ENCODE measurements around the gene SRSF12. TPM values are rescaled to one million over a fixed set of nuclear protein-coding genes. Genes with fewer than 3 reads are reported as not detected.

The SRSF12 gene
- total and polyA plus RNA-seq, 3 donors from 2014 or later, result 14.7 to 30.1 (median 21.7) TPM

DNA sequence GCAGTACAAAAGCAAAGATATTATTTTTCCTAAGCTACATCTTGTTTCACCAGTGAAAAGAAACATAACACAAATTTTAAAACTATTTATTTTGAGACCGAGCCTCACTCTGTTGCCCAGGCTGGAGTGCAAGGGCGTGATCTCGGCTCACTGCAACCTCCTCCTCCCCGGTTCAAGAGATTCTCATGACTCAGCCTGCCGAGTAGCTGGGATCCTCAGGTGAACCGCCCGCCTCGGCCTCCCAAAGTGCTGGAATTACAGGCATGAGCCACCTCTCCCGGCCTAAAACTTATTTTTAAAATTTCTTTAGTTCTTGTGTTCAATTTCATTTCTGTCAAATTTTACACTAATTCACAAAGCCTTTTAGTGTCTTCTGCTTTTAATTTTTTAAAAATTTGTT lies 5.9 kb downstream of the SRSF12 start:
- Histone ChIP-seq H3K4me3 (no peak overlapping the region), H3K36me3 (ENCODE audit: low read depth, missing control alignments) (no peaks in the 10 kb centered on the region), H3K4me1 (no peaks in the 10 kb centered on the region), H3K9me3 (no peaks in the 10 kb centered on the region), H3K27ac (no peak overlapping the region), H3K27me3 (no peaks in the 10 kb centered on the region)
- intact Hi-C loops (cut with DNase I; ENCODE audit: low total_unique reads), result no loop called here
- no peak for DNase-seq
- WGBS, 2 donors, result 94 to 98% methylated on average over 9 of the region's 9 CpGs
- TF ChIP-seq CTCF (IDR thresholded peaks at IDR 0.05) (no peak), POLR2A (IDR thresholded peaks at IDR 0.05) (no peak)

DNA sequence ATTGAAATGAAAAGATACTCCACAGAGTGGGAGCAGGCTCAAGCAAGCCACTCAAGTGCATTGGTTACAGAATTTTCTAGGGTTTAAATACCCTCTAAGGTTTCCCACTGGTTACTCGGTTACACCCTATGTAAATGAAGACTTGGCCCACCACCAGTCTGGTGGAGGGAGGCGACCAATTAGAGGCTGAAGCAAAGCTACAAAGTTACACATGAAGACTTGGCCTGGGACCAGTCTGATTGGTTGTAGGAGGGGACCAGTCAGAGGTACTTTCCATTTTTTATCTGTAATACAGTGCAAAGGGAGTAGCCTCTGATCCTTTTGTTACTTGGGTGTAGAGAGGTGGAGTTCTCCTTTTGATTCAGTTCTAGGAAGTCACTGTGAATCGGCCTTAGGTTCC lies 7.6 kb downstream of the SRSF12 start:
- no peaks in the 10 kb centered on the region for H3K27me3 ChIP-seq
- intact Hi-C loops (cut with DNase I; ENCODE audit: low total_unique reads), result no loop called here
- no peak overlapping the region for H3K27ac ChIP-seq
- 50 to 71% methylated on average over 3 of the region's 3 CpGs for WGBS, 2 donors
- DNase-seq, result peak; percentile 85
- H3K4me3 ChIP-seq, result no peak overlapping the region
- H3K9me3 ChIP-seq, result no peaks in the 10 kb centered on the region
- H3K36me3 ChIP-seq (ENCODE audit: low read depth, missing control alignments), result no peaks in the 10 kb centered on the region
- TF ChIP-seq POLR2A (IDR thresholded peaks at IDR 0.05) (no peak), CTCF (IDR thresholded peaks at IDR 0.05) (no peak)
- no peaks in the 10 kb centered on the region for H3K4me1 ChIP-seq

DNA sequence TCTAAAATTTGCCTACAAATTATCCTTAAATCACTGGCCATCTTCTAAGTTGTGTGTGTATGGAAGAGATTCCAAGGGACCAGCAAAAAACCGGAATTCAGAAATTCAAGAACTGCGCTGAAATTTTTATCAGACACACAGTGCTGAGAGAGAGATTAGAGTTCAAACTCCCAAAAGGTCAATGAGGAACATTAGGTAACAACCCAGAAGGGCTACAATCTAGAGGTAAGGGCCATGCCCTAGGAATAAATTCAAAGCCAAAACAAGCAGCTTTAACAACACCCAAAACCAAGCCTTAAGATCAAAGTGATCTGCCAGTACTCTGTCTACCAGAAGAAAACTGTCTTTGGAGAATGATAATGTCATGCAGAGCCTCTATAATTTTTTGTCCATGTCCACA lies 17.8 kb downstream of the SRSF12 start:
- Histone ChIP-seq H3K27ac (no peak overlapping the region), H3K4me3 (no peak overlapping the region)
- intact Hi-C loops (cut with DNase I; ENCODE audit: low total_unique reads), result no loop called here

GRCh38 chr6:89098461-89098860 lies 19.4 kb downstream of the SRSF12 start:
- DNase-seq, result no peak
- H3K4me3 ChIP-seq, result no peak overlapping the region
- H3K27me3 ChIP-seq, result no peaks in the 10 kb centered on the region
- 91 to 94% methylated on average over 8 of the region's 8 CpGs for WGBS, 2 donors
- no peaks in the 10 kb centered on the region for H3K4me1 ChIP-seq
- no peak for TF ChIP-seq CTCF (IDR thresholded peaks at IDR 0.05)
- TF ChIP-seq POLR2A (IDR thresholded peaks at IDR 0.05), result no peak
- H3K27ac ChIP-seq, result no peak overlapping the region
- intact Hi-C loops (cut with DNase I; ENCODE audit: low total_unique reads), result no loop called here
- H3K9me3 ChIP-seq, result no peaks in the 10 kb centered on the region
- H3K36me3 ChIP-seq (ENCODE audit: low read depth, missing control alignments), result no peaks in the 10 kb centered on the region

More for the DNA sequence above, 17.8 kb downstream of the SRSF12 start:
- no peaks in the 10 kb centered on the region for H3K9me3 ChIP-seq
- no peak for DNase-seq
- WGBS, 2 donors, result 70 to 93% methylated on average over 2 of the region's 2 CpGs
- H3K4me1 ChIP-seq, result no peaks in the 10 kb centered on the region
- H3K27me3 ChIP-seq, result no peaks in the 10 kb centered on the region
- no peak for TF ChIP-seq POLR2A (IDR thresholded peaks at IDR 0.05)
- TF ChIP-seq CTCF (IDR thresholded peaks at IDR 0.05), result no peak
- H3K36me3 ChIP-seq (ENCODE audit: low read depth, missing control alignments), result no peaks in the 10 kb centered on the region

- WGBS, 2 donors, result 63 to 70% methylated on average over 1 of the region's 1 CpG
- no peak for DNase-seq
- TF ChIP-seq POLR2A (IDR thresholded peaks at IDR 0.05) (no peak), CTCF (IDR thresholded peaks at IDR 0.05) (no peak)
- no peak overlapping the region for H3K4me3 ChIP-seq
- H3K4me1 ChIP-seq, result peaks cover 8% of the 10 kb centered on the region
- H3K27ac ChIP-seq, result no peak overlapping the region
- no peaks in the 10 kb centered on the region for H3K27me3 ChIP-seq
- H3K36me3 ChIP-seq (ENCODE audit: low read depth, missing control alignments), result no peaks in the 10 kb centered on the region
- no peaks in the 10 kb centered on the region for H3K9me3 ChIP-seq
- intact Hi-C loops (cut with DNase I; ENCODE audit: low total_unique reads), result no loop called here
These were observed 30.0 kb downstream of the SRSF12 start for GRCh38 chr6:89087881-89088280.

Measured in testis (tissue), 3 donors.